CD4-positive, alpha-beta T cell (primary cell): ENCODE data around the gene YY1AP1. TPM values are rescaled to one million over a fixed set of nuclear protein-coding genes. Genes with fewer than 3 reads are reported as not detected.

Experiments used
- total RNA-seq, 174 experiments: library from RNA in 2 of 174; stranded (reverse) in 2 of 174; gene quantifications; one replicate each; pipeline ENCODE4 v1.2.3 and lab custom pipeline; 2021 to 2026

Gene YY1AP1
- total RNA-seq, 2 experiments from 2014 or later = 71.1 to 81.2 TPM

Other genes starting within 250 kb of the YY1AP1 start
- 10 to 100 TPM; 71.0 to 72.8 TPM for gene ASH1L, start 126.0 kb downstream of the YY1AP1 start, total RNA-seq
- gene MSTO1, start 78.6 kb downstream of the YY1AP1 start, total RNA-seq = 10 to 100 TPM; 65.9 to 69.6 TPM
- 100 to 1,000 TPM; 105 to 106 TPM for gene DAP3, start 317 bp upstream of the YY1AP1 start, total RNA-seq
- 10 to 100 TPM; 71.0 to 77.0 TPM for gene GON4L, start 168.4 kb upstream of the YY1AP1 start, total RNA-seq
- gene SYT11, start 170.8 kb upstream of the YY1AP1 start, total RNA-seq = 1 to 10 TPM; 6.1 to 6.3 TPM
- gene RIT1, start 222.6 kb upstream of the YY1AP1 start, total RNA-seq = 10 to 100 TPM; 66.2 to 67.0 TPM
- 10 to 100 TPM; 56.6 to 60.8 TPM for gene KHDC4, start 245.6 kb upstream of the YY1AP1 start, total RNA-seq